ENCODE data around the gene NTHL1. TPM values are rescaled to one million over a fixed set of nuclear protein-coding genes. Genes with fewer than 3 reads are reported as not detected.
"Not testable (repeated sequence)": the region's sequence is repeated elsewhere in the genome, so short reads cannot be mapped to it uniquely, and the experiment has no call there.

NTHL1 gene
- total RNA-seq, 2 experiments from 2014 or later: 22.5 to 24.5 TPM

DNA sequence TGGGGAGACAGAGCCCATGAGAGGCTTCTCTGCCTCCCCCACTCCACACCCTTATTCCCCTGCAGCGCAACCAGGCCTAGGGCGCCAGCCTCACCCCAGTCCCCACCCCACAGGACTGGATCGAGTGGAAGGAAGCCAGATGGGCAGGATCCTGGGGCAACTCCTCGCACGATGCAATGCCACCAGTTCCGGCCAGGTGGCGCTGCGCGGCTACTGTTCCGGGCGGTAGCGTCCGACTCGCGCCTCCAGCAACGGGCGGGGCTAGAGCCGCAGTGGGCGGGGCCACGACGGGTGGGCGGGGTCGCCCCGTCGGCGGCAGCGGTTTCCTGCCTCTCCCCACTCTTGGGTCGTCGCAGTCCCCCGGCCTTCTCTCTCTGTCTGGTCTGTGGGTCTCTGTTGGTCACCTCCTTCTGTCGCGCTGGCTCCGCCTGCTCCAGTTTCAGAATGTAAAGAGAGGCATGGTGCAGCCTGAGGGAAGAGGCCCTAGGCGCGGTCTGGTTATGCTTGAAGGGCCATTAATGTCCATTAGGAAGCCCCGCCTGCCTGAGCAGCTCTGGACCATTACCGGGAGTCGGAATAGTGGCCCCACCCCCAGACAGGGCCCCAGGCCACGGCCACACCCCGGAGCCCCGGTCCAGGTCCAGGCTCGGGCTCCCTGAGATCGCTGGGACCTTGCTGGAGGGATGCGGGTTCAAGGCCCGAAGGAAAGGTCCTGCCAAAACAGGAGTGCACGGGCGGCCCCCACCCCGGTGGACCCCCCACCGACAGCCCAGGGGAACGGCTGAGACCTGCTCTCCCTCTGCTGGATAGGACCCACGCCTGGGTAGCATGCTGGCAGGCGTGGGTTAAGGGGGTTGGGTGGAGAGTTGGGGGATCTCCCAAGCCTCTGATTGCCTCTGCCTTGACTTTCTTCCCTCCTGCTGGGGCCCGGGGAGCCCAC lies 24.3 kb downstream of the NTHL1 start:
- H3K27ac Mint-ChIP-seq: peak overlapping the region; percentile 58
- H3K4me1 Mint-ChIP-seq: peaks cover 19% of the 10 kb centered on the region
- peak overlapping the region; percentile 64 for H3K4me3 Mint-ChIP-seq
- no peaks in the 10 kb centered on the region for H3K9me3 Mint-ChIP-seq
- DNase-seq: peak; percentile 97
- POLR2A ChIA-PET: interaction anchor here (0.6 to 1.6 kb wide), 8 partner anchors 15 to 132 kb away, joined by 3 to 8 read pairs (median 4); partner anchors contain the start of genes NTHL1, TRAF7 and TSC2
- CTCF ChIA-PET: interaction anchor here (0.6 to 5.5 kb wide), 18 partner anchors 9 to 508 kb away, joined by 3 to 79 read pairs (median 4); partner anchors contain the start of genes CEMP1, NTHL1, TRAF7 and TSC2
- H3K27me3 Mint-ChIP-seq: peaks cover 47% of the 10 kb centered on the region
- H3K36me3 Mint-ChIP-seq (ENCODE audit: low read depth): no peaks in the 10 kb centered on the region

DNA sequence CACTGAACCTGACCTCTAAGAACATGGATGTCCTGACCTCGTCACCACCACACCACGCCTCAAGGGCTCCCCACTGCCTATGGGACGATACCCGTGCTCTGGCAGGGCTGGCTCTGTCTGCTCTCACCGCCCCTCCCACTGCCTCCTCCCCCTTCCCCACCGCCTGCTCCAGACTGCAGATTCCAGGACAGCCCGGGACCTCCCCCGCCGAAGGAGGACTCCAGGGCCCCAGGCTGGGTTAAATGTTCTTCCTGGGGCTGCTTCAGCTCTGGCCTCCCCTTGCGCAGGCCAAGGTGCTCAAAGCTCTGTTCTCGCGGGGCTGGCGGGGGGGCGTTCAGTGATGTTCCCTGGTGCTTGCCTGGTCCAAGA lies 24.9 kb downstream of the NTHL1 start:
- Mint-ChIP-seq H3K36me3 (ENCODE audit: low read depth) (no peaks in the 10 kb centered on the region), H3K9me3 (no peaks in the 10 kb centered on the region), H3K4me3 (peak overlapping the region; percentile 64), H3K4me1 (peaks cover 18% of the 10 kb centered on the region), H3K27me3 (peaks cover 44% of the 10 kb centered on the region), H3K27ac (no peak overlapping the region)
- CTCF ChIA-PET: interaction anchor here (0.6 to 5.5 kb wide), 18 partner anchors 8 to 509 kb away, joined by 3 to 79 read pairs (median 4); partner anchors contain the start of genes CEMP1, NTHL1, TRAF7 and TSC2
- no peak for DNase-seq
- POLR2A ChIA-PET: interaction anchor here (0.6 to 1.6 kb wide), 8 partner anchors 14 to 132 kb away, joined by 3 to 8 read pairs (median 4); partner anchors contain the start of genes NTHL1, TRAF7 and TSC2

DNA sequence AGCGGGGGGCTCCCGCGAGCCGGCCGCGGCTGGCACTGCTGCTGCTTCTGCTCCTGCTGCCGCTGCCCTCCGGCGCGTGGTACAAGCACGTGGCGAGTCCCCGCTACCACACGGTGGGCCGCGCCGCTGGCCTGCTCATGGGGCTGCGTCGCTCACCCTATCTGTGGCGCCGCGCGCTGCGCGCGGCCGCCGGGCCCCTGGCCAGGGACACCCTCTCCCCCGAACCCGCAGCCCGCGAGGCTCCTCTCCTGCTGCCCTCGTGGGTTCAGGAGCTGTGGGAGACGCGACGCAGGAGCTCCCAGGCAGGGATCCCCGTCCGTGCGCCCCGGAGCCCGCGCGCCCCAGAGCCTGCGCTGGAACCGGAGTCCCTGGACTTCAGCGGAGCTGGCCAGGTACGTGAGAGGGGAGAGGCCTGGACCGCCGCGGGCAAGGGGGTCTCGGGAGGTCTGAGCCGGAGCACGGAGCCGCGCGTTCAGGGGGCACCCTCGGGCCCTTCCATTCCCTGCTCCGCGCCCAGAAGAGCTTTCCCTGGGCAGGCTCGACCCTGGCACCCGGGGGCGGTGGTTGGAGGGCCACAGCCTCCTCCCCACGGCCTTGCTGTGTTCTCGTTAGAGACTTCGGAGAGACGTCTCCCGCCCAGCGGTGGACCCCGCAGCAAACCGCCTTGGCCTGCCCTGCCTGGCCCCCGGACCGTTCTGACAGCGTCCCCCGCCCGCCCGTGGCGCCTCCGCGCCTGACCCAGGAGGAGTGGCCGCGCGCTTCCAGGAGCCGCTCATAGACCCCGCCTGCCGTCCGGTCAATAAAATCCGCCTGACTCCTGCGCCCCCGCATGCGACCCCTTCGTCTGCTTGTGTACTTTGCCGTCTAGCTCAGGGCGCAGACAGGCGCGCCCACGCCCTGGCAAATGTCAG lies 27.5 kb downstream of the NTHL1 start:
- peaks cover 34% of the 10 kb centered on the region for H3K27me3 Mint-ChIP-seq
- peaks cover 14% of the 10 kb centered on the region for H3K4me1 Mint-ChIP-seq
- ChIA-PET POLR2A (interaction anchor here (2.5 kb wide), 1 partner anchor 135 kb away, joined by 8 read pairs; the partner anchor contains the start of gene TRAF7), CTCF (interaction anchor here (1.2 to 5.5 kb wide), 4 partner anchors 27 to 127 kb away, joined by 4 to 79 read pairs (median 6); partner anchors contain the start of genes NTHL1 and TSC2)
- H3K4me3 Mint-ChIP-seq: no peak overlapping the region
- H3K9me3 Mint-ChIP-seq: no peaks in the 10 kb centered on the region
- H3K27ac Mint-ChIP-seq: no peak overlapping the region
- DNase-seq: no peak
- no peaks in the 10 kb centered on the region for H3K36me3 Mint-ChIP-seq (ENCODE audit: low read depth)

DNA sequence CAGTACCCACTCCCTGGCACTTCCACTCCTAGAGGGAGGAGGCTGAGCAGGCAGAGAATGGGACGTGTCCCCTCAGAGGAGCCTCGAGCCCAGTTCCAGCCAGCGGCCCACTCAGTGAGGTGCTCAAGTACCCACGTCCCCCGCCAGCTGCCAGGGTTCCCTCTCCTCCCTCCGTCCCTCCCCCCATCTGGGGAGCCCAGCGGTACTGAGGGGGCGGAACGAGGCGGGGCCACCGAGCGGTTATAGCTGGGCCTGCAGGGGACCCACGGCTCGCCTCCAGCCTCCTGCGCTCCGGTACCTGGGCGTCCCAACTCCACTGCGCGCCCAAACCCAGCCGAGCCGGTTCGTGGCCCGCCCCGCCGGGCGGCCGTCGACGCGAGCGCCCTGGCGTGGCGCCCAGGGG lies 28.1 kb downstream of the NTHL1 start, which contains the start of gene NPW:
Gene NPW, plus strand, starts transcription at position 268 of the 403 bp plus-strand sequence.
- DNase-seq: no peak
- Mint-ChIP-seq H3K4me3 (no peak within 1 kb of the TSS), H3K27ac (no peak within 1 kb of the TSS), H3K27me3 (peaks cover 31% of the 10 kb centered on the region), H3K36me3 (ENCODE audit: low read depth) (no peaks in the 10 kb centered on the region), H3K4me1 (peaks cover 14% of the 10 kb centered on the region), H3K9me3 (no peaks in the 10 kb centered on the region)
- POLR2A ChIA-PET: interaction anchor here (2.5 kb wide), 1 partner anchor 136 kb away, joined by 8 read pairs; the partner anchor contains the start of gene TRAF7
- CTCF ChIA-PET: interaction anchor here (1.2 to 1.6 kb wide), 3 partner anchors 28 to 127 kb away, joined by 4 to 7 read pairs (median 6); partner anchors contain the start of genes NTHL1 and TSC2

DNA sequence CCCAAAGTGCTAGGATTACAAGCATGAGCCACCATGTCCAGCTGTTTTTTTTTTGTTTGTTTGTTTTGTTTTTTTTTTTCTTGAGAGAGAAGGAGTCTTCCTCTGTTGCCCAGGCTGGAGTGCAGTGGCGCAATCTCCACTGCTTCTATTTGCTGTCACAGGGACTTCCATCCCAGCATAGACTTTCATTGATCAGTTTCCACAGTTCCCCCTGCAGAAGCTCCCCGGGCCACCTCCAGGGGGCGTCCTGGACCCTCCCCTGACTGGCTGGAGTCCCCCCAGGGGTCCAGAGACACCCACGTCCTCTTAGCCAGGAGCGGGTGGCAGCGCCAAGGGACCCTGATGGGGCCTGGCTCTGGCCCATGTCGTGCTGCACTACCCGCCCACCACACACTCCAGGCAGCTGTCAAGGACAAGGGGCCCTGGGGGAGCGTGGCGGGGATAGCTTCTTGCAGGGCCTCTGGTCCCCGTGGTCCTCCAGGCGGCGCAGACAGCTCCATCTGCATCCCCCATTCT lies 31.2 kb downstream of the NTHL1 start:
- Mint-ChIP-seq H3K27me3 (peaks cover 19% of the 10 kb centered on the region), H3K4me1 (peaks cover 2% of the 10 kb centered on the region), H3K36me3 (ENCODE audit: low read depth) (no peaks in the 10 kb centered on the region), H3K27ac (no peak overlapping the region), H3K9me3 (no peaks in the 10 kb centered on the region), H3K4me3 (no peak overlapping the region)
- ChIA-PET POLR2A (interaction anchor here (1.1 to 1.4 kb wide), 2 partner anchors 131 to 139 kb away, joined by 4 to 6 read pairs; partner anchors contain the start of gene TRAF7), CTCF (interaction anchor here (0.7 to 2.0 kb wide), 4 partner anchors 13 to 138 kb away, joined by 3 to 10 read pairs (median 6); partner anchors contain the start of gene PKD1)
- no peak for DNase-seq

DNA sequence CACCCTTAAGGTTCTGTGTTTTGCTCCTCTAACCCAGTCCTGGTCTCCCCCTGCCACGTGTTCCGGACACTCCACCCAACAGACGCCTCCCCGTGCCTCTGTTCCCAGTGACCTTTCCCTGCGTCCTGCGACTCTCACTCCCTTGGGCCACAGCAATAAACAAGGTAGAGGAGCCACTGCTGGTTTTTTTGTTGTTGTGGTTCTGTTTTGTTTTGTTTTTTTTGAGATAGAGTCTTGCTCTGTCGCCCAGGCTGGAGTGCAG lies 31.8 kb downstream of the NTHL1 start:
- no peak for DNase-seq
- Mint-ChIP-seq H3K4me1 (peaks cover 2% of the 10 kb centered on the region), H3K36me3 (ENCODE audit: low read depth) (no peaks in the 10 kb centered on the region), H3K27me3 (peaks cover 16% of the 10 kb centered on the region), H3K27ac (no peak overlapping the region), H3K4me3 (no peak overlapping the region), H3K9me3 (no peaks in the 10 kb centered on the region)
- ChIA-PET POLR2A (interaction anchor here (1.1 kb wide), 1 partner anchor 131 kb away, joined by 6 read pairs; no protein-coding TSS in a partner anchor), CTCF (interaction anchor here (0.7 to 2.0 kb wide), 3 partner anchors 12 to 124 kb away, joined by 3 to 10 read pairs (median 9); partner anchors contain the start of gene PKD1)

DNA sequence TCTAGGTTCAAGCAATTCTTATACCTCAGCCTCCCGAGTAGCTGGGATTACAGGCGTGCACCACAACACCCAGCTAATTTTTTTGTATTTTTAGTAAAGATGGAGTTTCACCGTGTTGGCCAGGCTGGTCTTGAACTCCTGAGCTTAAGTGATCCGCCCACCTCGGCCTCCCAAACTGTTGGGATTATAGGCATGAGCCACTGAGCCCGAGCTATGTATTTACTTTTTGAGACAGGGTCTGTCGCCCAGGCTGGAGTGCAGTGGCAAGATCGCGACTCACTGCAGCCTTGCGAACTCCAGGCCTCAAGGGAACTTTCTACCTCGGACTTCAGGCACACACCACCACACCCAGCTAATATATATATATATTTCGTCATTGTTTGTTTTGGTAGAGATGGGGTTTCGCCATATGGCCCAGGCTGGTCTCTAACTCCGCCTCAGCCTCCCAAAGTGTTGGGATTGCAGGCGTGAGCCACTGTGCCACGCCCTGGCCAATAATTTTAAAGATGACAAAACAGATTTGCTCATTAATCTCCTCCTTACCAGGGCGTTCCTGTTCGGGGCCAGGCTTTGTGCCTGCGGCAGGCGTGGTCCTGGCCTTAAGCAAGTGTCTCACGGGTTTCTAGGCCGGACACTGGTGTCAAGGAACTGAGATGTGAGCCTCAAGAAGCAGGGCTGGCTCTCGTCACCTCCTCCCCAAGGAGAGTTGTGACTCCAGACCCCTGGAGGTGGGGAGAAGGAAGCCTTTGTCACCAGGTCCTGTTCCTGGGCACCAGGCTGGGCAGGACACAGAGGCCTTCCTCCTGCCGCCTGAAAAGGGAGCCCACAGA lies 32.3 kb downstream of the NTHL1 start:
- Mint-ChIP-seq H3K9me3 (no peaks in the 10 kb centered on the region), H3K4me1 (peaks cover 2% of the 10 kb centered on the region), H3K27me3 (peaks cover 12% of the 10 kb centered on the region), H3K4me3 (no peak overlapping the region), H3K27ac (no peak overlapping the region), H3K36me3 (ENCODE audit: low read depth) (no peaks in the 10 kb centered on the region)
- no peak for DNase-seq
- ChIA-PET CTCF (interaction anchor here (0.7 to 2.0 kb wide), 6 partner anchors 7 to 125 kb away, joined by 3 to 10 read pairs (median 5); no protein-coding TSS in a partner anchor), POLR2A (interaction anchor here (1.0 kb wide), 1 partner anchor 140 kb away, joined by 4 read pairs; the partner anchor contains the start of gene TRAF7)

DNA sequence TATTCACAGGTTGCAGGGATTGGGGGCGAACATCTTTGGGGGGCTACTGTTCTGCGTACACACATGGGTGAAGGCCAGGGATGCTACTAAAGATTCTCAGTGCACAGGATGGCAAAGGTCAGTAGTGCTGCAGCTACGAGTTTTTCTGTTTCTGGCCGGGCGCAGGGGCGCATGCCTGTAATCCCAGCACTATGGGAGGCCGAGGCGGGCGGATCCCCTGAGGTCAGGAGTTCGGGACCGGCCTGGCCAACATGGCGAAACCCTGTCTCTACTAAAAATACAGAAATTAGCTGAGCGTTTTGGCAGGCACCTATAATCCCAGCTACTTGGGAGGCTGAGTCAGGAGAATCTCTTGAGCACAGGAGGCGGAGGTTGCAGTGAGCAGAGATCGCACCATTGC lies 34.1 kb downstream of the NTHL1 start:
- CTCF ChIA-PET: interaction anchor here (0.6 to 1.9 kb wide), 3 partner anchors 9 to 129 kb away, joined by 5 to 6 read pairs (median 6); no protein-coding TSS in a partner anchor
- H3K9me3 Mint-ChIP-seq: no peaks in the 10 kb centered on the region
- H3K4me1 Mint-ChIP-seq: peaks cover 10% of the 10 kb centered on the region
- no peak overlapping the region for H3K4me3 Mint-ChIP-seq
- peaks cover 6% of the 10 kb centered on the region for H3K36me3 Mint-ChIP-seq (ENCODE audit: low read depth)
- peaks cover 3% of the 10 kb centered on the region for H3K27me3 Mint-ChIP-seq
- POLR2A ChIA-PET: interaction anchor here (1.6 kb wide), 1 partner anchor 34 kb away, joined by 4 read pairs; the partner anchor contains the start of genes NTHL1 and TSC2
- H3K27ac Mint-ChIP-seq: no peak overlapping the region
- DNase-seq: no peak

DNA sequence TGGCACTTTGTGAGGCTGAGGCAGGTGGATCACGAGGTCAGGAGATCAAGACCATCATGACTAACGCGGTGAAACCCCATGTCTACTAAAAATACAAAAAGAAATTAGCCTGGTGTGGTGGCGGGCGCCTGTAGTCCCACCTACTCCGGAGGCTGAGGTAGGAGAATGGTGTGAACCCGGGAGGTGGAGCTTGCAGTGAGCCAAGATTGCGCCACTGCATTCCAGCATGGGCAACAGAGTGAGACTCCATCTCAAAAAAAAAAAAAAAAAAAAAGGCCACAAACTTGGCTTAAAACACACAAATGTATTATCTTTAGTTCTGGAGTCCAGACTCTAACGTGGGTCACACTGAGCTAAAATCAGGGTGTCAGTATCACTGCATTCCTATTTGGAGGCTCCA lies 35.9 kb downstream of the NTHL1 start:
- DNase-seq, H3K27ac Mint-ChIP-seq, H3K4me3 Mint-ChIP-seq, H3K9me3 Mint-ChIP-seq, H3K27me3 Mint-ChIP-seq: not testable (repeated sequence)
- Mint-ChIP-seq H3K36me3 (ENCODE audit: low read depth) (peaks cover 15% of the 10 kb centered on the region), H3K4me1 (peaks cover 28% of the 10 kb centered on the region)
- ChIA-PET POLR2A (interaction anchor here (1.3 to 1.5 kb wide), 2 partner anchors 40 to 143 kb away, joined by 4 read pairs; partner anchors contain the start of gene TBL3), CTCF (interaction anchor here (1.0 to 1.9 kb wide), 3 partner anchors 11 to 129 kb away, joined by 3 to 6 read pairs (median 3); partner anchors contain the start of genes NTHL1 and TSC2)

DNA sequence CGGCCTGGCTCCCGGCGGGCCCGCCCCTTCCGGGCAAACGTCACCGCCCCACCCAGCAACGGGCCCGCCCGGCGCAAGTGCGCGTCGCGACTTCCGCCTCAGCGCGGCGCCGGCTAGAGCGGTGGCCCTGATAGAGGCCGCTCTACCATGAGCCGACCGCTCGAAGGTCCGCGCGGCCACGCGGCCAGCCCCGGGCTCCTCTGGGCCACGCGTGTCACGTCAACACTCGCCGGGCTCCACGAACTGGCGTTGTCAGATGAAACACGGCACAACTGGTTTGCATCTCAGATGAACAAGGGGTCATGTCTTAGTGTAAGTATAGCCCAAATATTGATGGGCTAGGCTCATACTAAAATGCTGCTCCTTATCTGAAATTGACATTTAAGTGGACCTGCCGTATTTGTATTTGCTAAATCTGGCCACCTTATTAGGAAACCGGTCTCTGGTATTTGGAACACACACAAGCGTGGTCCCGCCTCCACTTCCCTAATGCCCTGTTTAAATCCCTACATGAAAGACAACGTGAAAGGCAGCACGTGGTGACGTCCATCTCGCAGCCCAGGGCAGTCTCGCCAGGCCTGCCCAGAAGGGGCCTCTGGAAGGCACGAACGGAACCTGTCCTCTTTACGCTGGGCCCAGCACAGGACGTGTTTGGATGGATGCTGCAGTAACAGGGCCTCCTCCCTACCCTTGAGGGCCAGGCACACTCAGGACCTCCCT lies 37.7 kb downstream of the NTHL1 start, which contains the start of gene ZNF598:
Gene ZNF598, minus strand, starts transcription at position 31 of the 720 bp plus-strand sequence.
- peaks cover 41% of the 10 kb centered on the region for H3K4me1 Mint-ChIP-seq
- ChIA-PET CTCF (interaction anchor here (2.6 kb wide), 1 partner anchor 131 kb away, joined by 12 read pairs; no protein-coding TSS in a partner anchor), POLR2A (interaction anchor here (1.5 to 3.2 kb wide), 5 partner anchors 18 to 145 kb away, joined by 4 to 24 read pairs (median 14); partner anchors contain the start of genes RPS2, SYNGR3 and TRAF7)
- peak within 1 kb of the TSS; percentile 92 for H3K4me3 Mint-ChIP-seq
- H3K27ac Mint-ChIP-seq: peak within 1 kb of the TSS; percentile 88
- H3K36me3 Mint-ChIP-seq (ENCODE audit: low read depth): peaks cover 15% of the 10 kb centered on the region
- no peaks in the 10 kb centered on the region for H3K27me3 Mint-ChIP-seq
- no peaks in the 10 kb centered on the region for H3K9me3 Mint-ChIP-seq
- DNase-seq: peak; percentile 83
